ENCODE data around the gene CLBA1.

- TF ChIP-seq CTCF (conservative IDR thresholded peaks at IDR 0.05; ENCODE audit: low read length) (no peak), EZH2phosphoT487 (IDR thresholded peaks at IDR 0.05; ENCODE audit: borderline replicate concordance, low read depth, low read length) (no peak)
Measured at GRCh38 chr14:104979758-104980610, 5.6 kb upstream of the CLBA1 start.
